Astrocyte of the cerebellum (primary cell): ENCODE results near the gene PTPRT.

Experiments used
- DNase-seq: peaks from one replicate; pipeline ENCODE4 v3.0.0-alpha.2; 2011; ENCODE audit warnings: low read depth
- H3K4me3 ChIP-seq: 2 replicates; pipeline ENCODE4 v1.5.1; 2011; ENCODE audit warnings: mild to moderate bottlenecking, low read depth, low read length, moderate library complexity
- CTCF ChIP-seq: IDR thresholded peaks from 2 replicates; pipeline ENCODE4 v1.5.1; 2012; ENCODE audit warnings: low read length, low read depth, moderate library complexity, mild to moderate bottlenecking; ENCODE audit errors: missing control alignments
- in situ Hi-C: cut with HindIII; loops from 2 replicates; pipeline ENCODE4 v1.10.0; 2017; ENCODE audit warnings: low sequenced_read_pairs

Gene PTPRT

GRCh38 chr20:42441864-42442331 lies 747.8 kb downstream of the PTPRT start:
- H3K4me3 ChIP-seq = no peak overlapping the region
- in situ Hi-C loops = no loop called here
- no peak for DNase-seq
- TF ChIP-seq CTCF = no peak

- TF ChIP-seq CTCF = no peak
- in situ Hi-C loops = no loop called here
- no peak overlapping the region for H3K4me3 ChIP-seq
- no peak for DNase-seq
Observed at GRCh38 chr20:42441196-42441863, 748.4 kb downstream of the PTPRT start.

- no peak for TF ChIP-seq CTCF
- no peak for DNase-seq
- in situ Hi-C loops = no loop called here
- H3K4me3 ChIP-seq = no peak overlapping the region
Observed at GRCh38 chr20:42435230-42435629, 754.5 kb downstream of the PTPRT start.

- H3K4me3 ChIP-seq = no peak overlapping the region
- in situ Hi-C loops = no loop called here
- no peak for DNase-seq
- no peak for TF ChIP-seq CTCF
Observed at GRCh38 chr20:42432496-42433334, 757.0 kb downstream of the PTPRT start.

- in situ Hi-C loops = no loop called here
- DNase-seq = no peak
- no peak for TF ChIP-seq CTCF
- H3K4me3 ChIP-seq = no peak overlapping the region
Observed at GRCh38 chr20:42430598-42430997, 759.1 kb downstream of the PTPRT start.

GRCh38 chr20:42429761-42430458 lies 759.8 kb downstream of the PTPRT start:
- TF ChIP-seq CTCF = no peak

More at GRCh38 chr20:42429761-42430458, 759.8 kb downstream of the PTPRT start:
- no peak for DNase-seq
- H3K4me3 ChIP-seq = no peak overlapping the region
- in situ Hi-C loops = no loop called here
